HCT116 (cell line): ENCODE data around the gene DDR1.
"Not testable (repeated sequence)": the region's sequence is repeated elsewhere in the genome, so short reads cannot be mapped to it uniquely, and the experiment has no call there.

Source experiments
- POLR2A ChIP-seq: IDR thresholded peaks from 2 replicates; pipeline ENCODE4 v1.7.0; 2011; ENCODE audit warnings: borderline replicate concordance; ENCODE audit not compliant: insufficient read depth, insufficient read length; ENCODE audit errors: extremely low read depth
- ZNF274 ChIP-seq: fragments of 200-500 bp; sonication (Bioruptor generic); IDR thresholded peaks from 2 replicates; pipeline ENCODE4 v1.6.1; 2014; ENCODE audit warnings: mild to moderate bottlenecking, low read depth, low read length, inconsistent platforms
- TF ChIP-seq, protein P1 (sequence below), 3 experiments: fragments of 200-600 bp in 1 of 3; sonication (generic) in 1 of 3; IDR thresholded peaks in 2 of 3; conservative IDR thresholded peaks in 1 of 3; 2 replicates each; pipeline ENCODE4 v1.5.1; 2012 to 2017; ENCODE audit warnings: low read depth in 2 of 3, low read length in 2 of 3, antibody characterized with exemption in 1 of 3, borderline replicate concordance in 1 of 3, control low read depth in 1 of 3, mild to moderate bottlenecking in 1 of 3, mixed read lengths in 1 of 3, mixed run types in 1 of 3, moderate library complexity in 1 of 3; ENCODE audit not compliant: insufficient read depth in 1 of 3

DNA sequence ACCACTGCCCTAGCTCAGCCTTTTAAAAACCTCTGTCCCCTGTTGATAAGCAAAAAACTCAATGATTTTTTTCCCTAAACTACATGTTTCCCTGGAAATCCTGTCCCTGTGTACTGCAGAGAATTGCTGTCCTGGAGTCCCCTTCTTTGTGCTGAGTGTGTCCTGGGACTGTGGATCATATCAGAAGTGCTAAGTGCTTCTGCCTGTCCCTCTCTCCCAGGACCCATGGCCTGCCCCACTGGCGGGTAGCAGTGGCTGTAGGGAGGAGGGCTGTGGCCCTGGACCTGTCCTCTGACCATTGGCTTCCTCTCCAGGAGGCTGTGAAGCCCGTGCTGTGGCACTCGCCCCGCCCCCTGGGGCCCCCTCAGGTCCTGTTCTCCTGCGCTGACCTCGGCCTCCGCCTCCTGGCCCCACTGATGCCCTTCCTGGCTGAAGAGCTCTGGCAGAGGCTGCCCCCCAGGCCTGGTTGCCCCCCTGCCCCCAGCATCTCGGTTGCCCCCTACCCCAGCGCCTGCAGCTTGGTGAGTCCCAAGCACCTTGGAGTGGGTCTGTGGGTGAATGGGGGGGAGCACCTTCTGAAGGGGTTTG lies 39.8 kb downstream of the DDR1 start:
- TF ChIP-seq, protein P1, sequence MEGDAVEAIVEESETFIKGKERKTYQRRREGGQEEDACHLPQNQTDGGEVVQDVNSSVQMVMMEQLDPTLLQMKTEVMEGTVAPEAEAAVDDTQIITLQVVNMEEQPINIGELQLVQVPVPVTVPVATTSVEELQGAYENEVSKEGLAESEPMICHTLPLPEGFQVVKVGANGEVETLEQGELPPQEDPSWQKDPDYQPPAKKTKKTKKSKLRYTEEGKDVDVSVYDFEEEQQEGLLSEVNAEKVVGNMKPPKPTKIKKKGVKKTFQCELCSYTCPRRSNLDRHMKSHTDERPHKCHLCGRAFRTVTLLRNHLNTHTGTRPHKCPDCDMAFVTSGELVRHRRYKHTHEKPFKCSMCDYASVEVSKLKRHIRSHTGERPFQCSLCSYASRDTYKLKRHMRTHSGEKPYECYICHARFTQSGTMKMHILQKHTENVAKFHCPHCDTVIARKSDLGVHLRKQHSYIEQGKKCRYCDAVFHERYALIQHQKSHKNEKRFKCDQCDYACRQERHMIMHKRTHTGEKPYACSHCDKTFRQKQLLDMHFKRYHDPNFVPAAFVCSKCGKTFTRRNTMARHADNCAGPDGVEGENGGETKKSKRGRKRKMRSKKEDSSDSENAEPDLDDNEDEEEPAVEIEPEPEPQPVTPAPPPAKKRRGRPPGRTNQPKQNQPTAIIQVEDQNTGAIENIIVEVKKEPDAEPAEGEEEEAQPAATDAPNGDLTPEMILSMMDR (IDR thresholded peaks at IDR 0.05 in 2 of 3, conservative IDR thresholded peaks at IDR 0.05 in 1 of 3; ENCODE audit: borderline replicate concordance in 1 of 3, insufficient read depth in 1 of 3, low read depth in 2 of 3, low read length in 2 of 3) = not testable (repeated sequence)
- TF ChIP-seq POLR2A, ZNF274: not testable (repeated sequence)
